ENCODE measurements around the gene INSL3. TPM values are rescaled to one million over a fixed set of nuclear protein-coding genes. Genes with fewer than 3 reads are reported as not detected.

INSL3 gene
- total RNA-seq, 2 donors from 2014 or later = not detected

DNA sequence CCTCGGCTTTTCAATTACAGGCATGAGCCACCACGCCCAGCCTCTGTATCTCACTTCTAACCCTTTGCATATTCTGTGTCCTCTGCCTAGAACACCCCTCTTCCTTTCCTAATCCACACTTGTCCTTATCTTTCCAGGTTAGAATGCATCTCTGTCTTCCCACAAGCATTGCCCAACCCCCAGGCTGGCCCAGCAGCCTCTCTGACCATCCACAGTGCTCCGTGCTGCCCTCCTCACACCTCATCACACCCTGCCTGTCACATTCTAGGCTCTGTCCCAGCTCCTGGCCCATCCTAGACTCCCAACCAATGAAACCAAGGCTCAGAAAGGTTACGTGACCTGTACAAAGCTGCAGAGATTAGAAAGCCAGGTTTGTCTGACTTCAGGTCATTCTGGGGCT lies 15.2 kb upstream of the INSL3 start:
- WGBS, 2 donors = 49 to 52% methylated on average over 4 of the region's 4 CpGs

DNA sequence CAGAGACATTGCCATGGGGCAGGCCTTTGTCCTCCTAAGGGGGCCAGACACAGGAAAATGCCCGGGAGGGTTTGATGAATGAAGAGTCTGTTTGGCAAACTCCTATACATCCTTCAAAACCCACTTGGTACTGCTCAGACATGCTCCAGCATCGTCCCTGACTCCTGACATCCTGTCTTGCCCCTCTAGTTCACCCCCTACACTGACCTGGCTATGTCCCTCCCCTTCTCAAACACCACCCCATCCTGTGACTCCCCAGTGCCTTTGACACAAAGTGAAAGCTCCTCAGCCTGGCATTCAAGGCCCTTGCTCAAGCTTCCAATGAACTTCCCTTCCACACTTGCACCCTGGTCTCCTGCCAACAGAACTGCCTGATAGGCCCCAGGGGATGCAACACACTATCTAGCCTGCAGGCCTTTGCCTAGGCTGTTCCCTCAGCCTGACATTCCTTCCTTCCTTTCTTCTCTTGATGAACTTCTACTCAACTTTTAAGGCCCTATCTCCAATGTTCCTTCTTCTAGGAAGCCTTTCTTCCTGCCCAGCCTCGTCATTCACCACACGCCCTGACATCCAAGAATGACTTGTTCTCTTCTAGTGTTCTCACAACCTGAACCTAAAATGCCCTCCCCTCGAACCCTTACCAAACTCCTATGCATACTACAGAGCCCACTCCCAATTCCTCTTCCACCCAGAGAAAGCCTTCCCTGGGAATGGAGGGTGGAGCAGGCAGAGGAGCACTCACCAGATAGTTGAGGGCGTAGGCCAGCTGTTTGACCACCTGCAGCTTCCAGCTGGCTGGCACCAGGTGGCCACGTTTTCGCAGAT lies 14.1 kb upstream of the INSL3 start:
- H3K4me1 ChIP-seq = peaks cover 10% of the 10 kb centered on the region
- ATAC-seq (no peak), DNase-seq (no peak)
- H3K27ac ChIP-seq = no peak overlapping the region
- no peaks in the 10 kb centered on the region for H3K9me3 ChIP-seq
- 51 to 64% methylated on average over 7 to 8 of the region's 8 CpGs for WGBS, 2 donors
- H3K27me3 ChIP-seq = peaks cover 0 to 8% of the 10 kb centered on the region in 2 donors
- H3K4me3 ChIP-seq = no peak overlapping the region
- intact Hi-C loops (cut with DNase I) = no loop called here
- no peaks in the 10 kb centered on the region for H3K36me3 ChIP-seq (replicated peaks in 1 of 2; ENCODE audit: insufficient read depth in 1 of 2, low read depth in 2 of 2)
- TF ChIP-seq, protein P1, sequence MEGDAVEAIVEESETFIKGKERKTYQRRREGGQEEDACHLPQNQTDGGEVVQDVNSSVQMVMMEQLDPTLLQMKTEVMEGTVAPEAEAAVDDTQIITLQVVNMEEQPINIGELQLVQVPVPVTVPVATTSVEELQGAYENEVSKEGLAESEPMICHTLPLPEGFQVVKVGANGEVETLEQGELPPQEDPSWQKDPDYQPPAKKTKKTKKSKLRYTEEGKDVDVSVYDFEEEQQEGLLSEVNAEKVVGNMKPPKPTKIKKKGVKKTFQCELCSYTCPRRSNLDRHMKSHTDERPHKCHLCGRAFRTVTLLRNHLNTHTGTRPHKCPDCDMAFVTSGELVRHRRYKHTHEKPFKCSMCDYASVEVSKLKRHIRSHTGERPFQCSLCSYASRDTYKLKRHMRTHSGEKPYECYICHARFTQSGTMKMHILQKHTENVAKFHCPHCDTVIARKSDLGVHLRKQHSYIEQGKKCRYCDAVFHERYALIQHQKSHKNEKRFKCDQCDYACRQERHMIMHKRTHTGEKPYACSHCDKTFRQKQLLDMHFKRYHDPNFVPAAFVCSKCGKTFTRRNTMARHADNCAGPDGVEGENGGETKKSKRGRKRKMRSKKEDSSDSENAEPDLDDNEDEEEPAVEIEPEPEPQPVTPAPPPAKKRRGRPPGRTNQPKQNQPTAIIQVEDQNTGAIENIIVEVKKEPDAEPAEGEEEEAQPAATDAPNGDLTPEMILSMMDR (IDR thresholded peaks at IDR 0.05) = no peak
- no peak for TF ChIP-seq POLR2A (IDR thresholded peaks at IDR 0.05)

More for the DNA sequence above, 15.2 kb upstream of the INSL3 start:
- intact Hi-C loops (cut with DNase I) = no loop called here
- H3K36me3 ChIP-seq (replicated peaks in 1 of 2; ENCODE audit: insufficient read depth in 1 of 2, low read depth in 2 of 2) = no peaks in the 10 kb centered on the region
- H3K4me3 ChIP-seq = no peak overlapping the region
- no peak for ATAC-seq
- no peak overlapping the region for H3K27ac ChIP-seq
- TF ChIP-seq, protein P1 (IDR thresholded peaks at IDR 0.05) = no peak
- TF ChIP-seq POLR2A (IDR thresholded peaks at IDR 0.05) = no peak
- DNase-seq = no peak
- H3K4me1 ChIP-seq = peaks cover 7% of the 10 kb centered on the region
- H3K9me3 ChIP-seq = no peaks in the 10 kb centered on the region
- H3K27me3 ChIP-seq = peaks cover 0 to 6% of the 10 kb centered on the region in 2 donors

DNA sequence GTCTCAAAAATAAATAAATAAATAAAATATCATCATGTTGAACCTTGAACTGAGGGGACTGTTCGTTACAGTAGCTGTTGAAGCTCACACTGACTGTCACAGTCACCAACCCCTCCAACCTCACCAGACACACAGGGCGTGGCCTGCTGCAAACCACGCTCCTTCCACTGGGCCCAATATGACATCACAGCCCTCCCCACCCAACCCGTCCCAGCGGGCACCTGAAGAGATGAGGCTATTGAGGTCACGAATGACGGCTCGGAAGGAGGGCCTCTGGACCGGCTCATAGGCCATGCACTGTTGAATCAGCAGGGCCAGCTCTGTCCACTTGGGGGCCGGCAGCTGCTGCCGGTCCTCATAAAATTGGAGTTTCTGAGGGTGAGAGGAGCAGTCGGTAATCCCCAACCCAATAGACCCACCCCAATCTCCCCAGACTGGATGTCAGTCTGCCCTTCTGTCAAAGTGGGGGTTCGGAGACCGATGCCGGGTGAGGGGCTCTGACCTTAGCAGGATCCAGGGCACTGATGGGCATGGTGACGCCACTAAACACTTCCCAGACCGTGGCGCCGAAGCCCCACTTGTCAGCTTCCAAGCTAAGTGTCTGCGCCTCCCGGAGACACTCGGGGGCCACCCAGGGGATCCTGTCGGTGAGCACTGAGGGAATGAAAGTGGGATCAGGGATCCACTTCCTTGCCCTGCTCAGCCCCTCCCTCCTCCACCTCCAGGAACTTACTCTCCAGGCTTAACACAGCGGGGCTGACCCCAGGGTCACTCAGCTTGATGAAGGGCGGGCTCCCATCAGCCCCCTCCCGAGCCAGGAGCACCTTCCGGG lies 13.2 kb upstream of the INSL3 start:
- H3K27me3 ChIP-seq = peaks cover 0 to 8% of the 10 kb centered on the region in 2 donors
- 66 to 72% methylated on average over 6 to 26 of the region's 27 CpGs for WGBS, 2 donors
- intact Hi-C loops (cut with DNase I) = no loop called here
- DNase-seq (no peak), ATAC-seq (no peak)
- H3K27ac ChIP-seq = no peak overlapping the region
- H3K9me3 ChIP-seq = no peaks in the 10 kb centered on the region
- no peaks in the 10 kb centered on the region for H3K36me3 ChIP-seq (replicated peaks in 1 of 2; ENCODE audit: insufficient read depth in 1 of 2, low read depth in 2 of 2)
- TF ChIP-seq POLR2A (IDR thresholded peaks at IDR 0.05) = no peak
- TF ChIP-seq, protein P1 (IDR thresholded peaks at IDR 0.05) = no peak
- H3K4me3 ChIP-seq = no peak overlapping the region
- peaks cover 16% of the 10 kb centered on the region for H3K4me1 ChIP-seq

DNA sequence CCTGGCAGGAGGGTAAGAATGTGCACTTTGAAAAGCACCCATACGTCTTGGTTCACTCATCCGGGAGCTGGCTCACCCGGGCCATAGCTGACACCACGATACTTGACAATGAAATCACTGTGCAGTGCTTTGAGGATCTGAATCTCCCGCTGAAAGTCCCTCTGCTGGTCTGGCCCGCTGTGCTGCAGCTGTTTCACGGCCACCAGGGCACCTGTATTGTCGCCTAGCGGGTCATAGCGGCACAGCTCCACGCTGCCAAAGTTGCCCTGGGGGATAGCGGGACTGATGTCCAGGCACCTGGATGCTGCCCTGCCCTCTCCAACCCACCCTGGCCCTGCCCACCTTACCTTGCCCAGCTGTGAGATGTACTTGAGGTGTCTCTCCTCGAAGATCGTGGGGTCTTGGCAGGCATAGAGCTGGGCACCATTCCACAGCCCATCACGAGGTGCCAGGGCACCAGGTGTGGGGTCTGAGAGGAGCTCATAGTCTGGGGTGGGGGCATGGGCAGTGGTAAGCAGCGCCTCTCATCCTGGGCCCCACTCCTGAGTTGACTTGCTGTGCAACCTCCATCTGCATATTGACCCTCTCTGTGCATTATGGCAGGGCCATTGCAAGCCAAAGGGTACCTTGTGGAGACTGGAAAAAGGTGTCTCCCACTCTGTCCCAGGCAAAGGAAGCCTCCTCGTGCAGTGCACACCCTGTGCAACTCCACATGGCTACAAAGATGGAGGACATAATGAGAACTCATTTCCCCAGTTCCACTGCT lies 11.3 kb upstream of the INSL3 start:
- Histone ChIP-seq H3K27me3 (peaks cover 0 to 8% of the 10 kb centered on the region in 2 donors), H3K27ac (no peak overlapping the region), H3K4me3 (no peak overlapping the region), H3K9me3 (no peaks in the 10 kb centered on the region), H3K4me1 (peaks cover 16% of the 10 kb centered on the region), H3K36me3 (replicated peaks in 1 of 2; ENCODE audit: insufficient read depth in 1 of 2, low read depth in 2 of 2) (no peaks in the 10 kb centered on the region)
- ATAC-seq = no peak
- TF ChIP-seq, protein P1 (IDR thresholded peaks at IDR 0.05) = no peak
- TF ChIP-seq POLR2A (IDR thresholded peaks at IDR 0.05) = no peak
- WGBS, 2 donors = 83 to 84% methylated on average over 8 to 16 of the region's 17 CpGs
- intact Hi-C loops (cut with DNase I) = no loop called here
- DNase-seq = no peak
